Testis (tissue), 3 donors: ENCODE results near the gene RIMKLA. TPM values are rescaled to one million over a fixed set of nuclear protein-coding genes. Genes with fewer than 3 reads are reported as not detected.
A peak's percentile ranks its signal among the peaks of the same experiment; 100 is the strongest.

Experiments used
- DNase-seq: peaks from one replicate; pipeline ENCODE4 v3.0.0-alpha.2; 2019
- H3K27ac ChIP-seq, 2 donors: fragments of 200-600 bp; sonication (generic); one replicate each; pipeline ENCODE4 v1.5.1; 2019
- H3K27me3 ChIP-seq: fragments of 200-600 bp; sonication (generic); one replicate; pipeline ENCODE4 v1.5.1; 2019
- H3K36me3 ChIP-seq: fragments of 200-600 bp; sonication (generic); one replicate; pipeline ENCODE4 v1.5.1; 2017; ENCODE audit warnings: low read depth; ENCODE audit errors: missing control alignments
- H3K4me1 ChIP-seq: fragments of 200-600 bp; sonication (generic); one replicate; pipeline ENCODE4 v1.5.1; 2019
- H3K4me3 ChIP-seq, 2 donors: fragments of 200-600 bp; sonication (generic); one replicate each; pipeline ENCODE4 v1.5.1; 2017 to 2019
- H3K9me3 ChIP-seq: fragments of 200-600 bp; sonication (generic); one replicate; pipeline ENCODE4 v1.5.1; 2017
- POLR2A ChIP-seq: fragments of 450-650 bp; IDR thresholded peaks from one replicate; pipeline ENCODE4 v1.6.1; 2017; ENCODE audit warnings: antibody characterized with exemption, mild to moderate bottlenecking, moderate library complexity
- WGBS, 2 donors: methylation state at CpG; one replicate each; pipeline ENCODE4 v1.1.5; 2018; 5-methylcytosine and 5-hydroxymethylcytosine counted together
- intact Hi-C: fragments of 100-400 bp; cut with DNase I; formaldehyde crosslinking; loops from one replicate; pipeline ENCODE4 v1.15.1; 2023; ENCODE audit warnings: low total_unique reads
- polyA plus RNA-seq: library from polyadenylated mRNA; stranded (reverse); fragments of 350-450 nt; fragmentation: Illumina TruSeq; extraction: RNeasy Lipid Tissue Mini Kit (QIAGEN cat#74804); gene quantifications from one replicate; pipeline ENCODE4 v1.2.3, GENCODE V29; 2014; ENCODE audit warnings: low read depth, low replicate concordance; ENCODE audit not compliant: insufficient read depth
- total RNA-seq, 2 donors: library from RNA; depleted of rRNA; stranded (reverse); fragments of >200 nt; gene quantifications; one replicate each; pipeline ENCODE4 v1.2.3, GENCODE V29; 2016
- TF ChIP-seq, protein P1 (sequence below), 3 experiments: fragments of 450-650 bp in 2 of 3; fragments of 200-600 bp in 1 of 3; sonication (generic) in 1 of 3; IDR thresholded peaks; one replicate each; pipeline ENCODE4 v1.5.1; 2016 to 2019; ENCODE audit warnings: antibody characterized with exemption in 3 of 3, mild to moderate bottlenecking in 2 of 3, moderate library complexity in 1 of 3

RIMKLA gene
- total and polyA plus RNA-seq, 3 donors from 2014 or later = 2.2 to 2.6 (median 2.4) TPM

DNA sequence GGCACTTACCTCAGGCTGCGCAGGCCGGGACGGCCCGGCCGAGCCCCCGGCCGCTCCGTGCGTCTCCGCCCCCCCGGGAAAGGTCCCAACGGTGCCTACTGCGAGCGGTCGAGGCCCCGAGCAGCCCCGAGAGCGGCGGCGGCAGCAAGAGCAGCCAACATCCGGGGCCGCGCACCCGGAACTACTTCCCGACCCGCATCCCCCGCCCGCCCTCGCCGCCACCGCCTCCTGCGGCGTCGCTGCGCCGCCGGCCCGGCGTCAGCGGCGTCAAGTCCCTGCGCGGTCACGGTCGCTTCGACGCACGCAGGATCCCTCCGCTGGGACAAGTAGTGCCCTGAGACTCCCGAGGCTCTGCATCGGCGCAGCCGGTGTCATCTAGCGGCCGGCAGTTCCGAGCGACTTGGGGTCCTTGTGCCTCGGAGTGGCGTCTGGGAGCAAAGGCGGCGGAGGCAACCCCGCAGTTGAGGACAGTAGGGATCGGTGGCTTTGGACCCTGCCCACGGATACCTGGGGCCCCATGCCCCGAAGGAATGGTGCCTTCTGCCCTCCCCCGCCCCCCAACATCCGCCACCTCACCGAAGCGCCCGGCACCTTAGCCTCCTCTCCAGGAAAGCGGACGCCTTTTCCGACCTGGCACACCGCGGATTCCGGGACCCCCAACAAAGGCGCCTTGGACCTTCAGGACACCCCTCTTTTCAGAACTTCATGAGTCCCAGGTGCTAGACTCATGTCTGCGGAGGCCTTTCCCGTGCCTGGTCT is 45.4 kb upstream of the RIMKLA start, which contains the start of gene FOXJ3:
FOXJ3 (minus strand) TSS at position 186 of the 759 bp plus-strand sequence. CDS start 24,142 bp downstream, outside the sequence.
- Histone ChIP-seq H3K4me3 (peak within 1 kb of the TSS; percentile 90 to 100), H3K9me3 (no peaks in the 10 kb centered on the region), H3K36me3 (no peaks in the 10 kb centered on the region), H3K27ac (peak within 1 kb of the TSS; percentile 95 to 96), H3K27me3 (no peaks in the 10 kb centered on the region), H3K4me1 (peaks cover 27% of the 10 kb centered on the region)
- intact Hi-C loops = no loop called here
- TF ChIP-seq, protein P1, sequence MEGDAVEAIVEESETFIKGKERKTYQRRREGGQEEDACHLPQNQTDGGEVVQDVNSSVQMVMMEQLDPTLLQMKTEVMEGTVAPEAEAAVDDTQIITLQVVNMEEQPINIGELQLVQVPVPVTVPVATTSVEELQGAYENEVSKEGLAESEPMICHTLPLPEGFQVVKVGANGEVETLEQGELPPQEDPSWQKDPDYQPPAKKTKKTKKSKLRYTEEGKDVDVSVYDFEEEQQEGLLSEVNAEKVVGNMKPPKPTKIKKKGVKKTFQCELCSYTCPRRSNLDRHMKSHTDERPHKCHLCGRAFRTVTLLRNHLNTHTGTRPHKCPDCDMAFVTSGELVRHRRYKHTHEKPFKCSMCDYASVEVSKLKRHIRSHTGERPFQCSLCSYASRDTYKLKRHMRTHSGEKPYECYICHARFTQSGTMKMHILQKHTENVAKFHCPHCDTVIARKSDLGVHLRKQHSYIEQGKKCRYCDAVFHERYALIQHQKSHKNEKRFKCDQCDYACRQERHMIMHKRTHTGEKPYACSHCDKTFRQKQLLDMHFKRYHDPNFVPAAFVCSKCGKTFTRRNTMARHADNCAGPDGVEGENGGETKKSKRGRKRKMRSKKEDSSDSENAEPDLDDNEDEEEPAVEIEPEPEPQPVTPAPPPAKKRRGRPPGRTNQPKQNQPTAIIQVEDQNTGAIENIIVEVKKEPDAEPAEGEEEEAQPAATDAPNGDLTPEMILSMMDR (IDR thresholded peaks at IDR 0.05) = no peak
- TF ChIP-seq POLR2A = no peak
- DNase-seq = peak; percentile 95
- 0% methylated on average over 2 to 44 of the region's 79 CpGs for WGBS, 2 donors

DNA sequence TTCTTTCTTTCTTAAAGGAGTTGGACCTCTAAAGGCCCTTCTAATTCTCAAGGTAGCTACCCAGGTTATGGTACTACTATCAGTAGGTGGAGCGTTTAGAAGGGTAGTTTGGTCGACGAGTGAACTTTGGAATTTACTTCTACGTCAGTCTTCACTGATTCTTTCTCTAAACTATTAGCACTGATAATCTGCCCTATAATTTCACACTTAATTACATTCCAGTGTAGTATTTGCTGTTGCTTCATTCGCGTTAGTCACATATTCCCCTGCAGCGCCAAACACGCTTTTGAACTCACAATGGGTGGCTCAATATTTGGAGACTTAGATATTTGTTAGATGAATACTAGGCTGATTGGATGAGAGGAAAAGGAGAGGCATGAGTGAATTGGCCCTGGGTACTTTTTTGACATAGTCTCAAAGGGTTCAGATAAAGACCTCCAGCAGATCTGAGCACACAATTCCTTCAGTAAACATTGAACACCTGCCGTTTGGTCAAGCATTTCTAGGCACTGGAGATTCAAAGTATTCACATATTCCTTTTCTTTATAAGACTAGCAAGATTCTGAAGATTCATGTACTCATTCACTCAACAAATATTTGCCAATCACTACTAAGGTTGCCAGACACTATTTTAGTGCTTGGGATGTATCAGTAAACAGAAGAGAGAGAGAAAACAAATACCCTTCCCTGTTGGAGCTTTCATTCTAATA is 44.6 kb upstream of the RIMKLA start:
- H3K4me1 ChIP-seq = peaks cover 27% of the 10 kb centered on the region
- WGBS, 2 donors = 9 to 14% methylated on average over 9 of the region's 9 CpGs
- DNase-seq = no peak
- H3K27me3 ChIP-seq = no peaks in the 10 kb centered on the region
- no peaks in the 10 kb centered on the region for H3K9me3 ChIP-seq
- H3K36me3 ChIP-seq = no peaks in the 10 kb centered on the region
- TF ChIP-seq POLR2A = no peak
- TF ChIP-seq, protein P1 (IDR thresholded peaks at IDR 0.05) = no peak
- intact Hi-C loops = no loop called here
- peak overlapping the region; percentile 90 to 100 for H3K4me3 ChIP-seq
- peak overlapping the region; percentile 95 to 96 for H3K27ac ChIP-seq

DNA sequence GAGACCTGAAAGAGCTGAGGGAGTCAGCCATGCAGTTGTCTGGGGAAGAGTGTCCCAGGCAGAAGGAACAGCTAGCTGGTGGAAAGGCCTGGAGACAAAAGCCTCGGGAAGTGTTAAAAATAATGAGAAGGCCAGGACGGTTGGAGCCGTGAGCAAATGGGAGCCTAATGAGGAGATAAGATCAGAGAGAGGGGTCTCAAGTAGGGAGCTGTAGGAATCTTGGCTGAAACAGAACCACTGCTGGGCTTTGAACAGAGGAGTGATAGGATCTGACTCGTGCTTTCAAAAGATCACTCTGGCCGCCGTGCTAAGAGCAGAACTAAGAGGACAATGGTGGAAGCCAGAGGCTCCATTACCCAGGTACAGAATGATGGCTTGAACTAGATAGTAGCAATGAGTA is 43.6 kb upstream of the RIMKLA start:
- intact Hi-C loops = no loop called here
- Histone ChIP-seq H3K4me1 (peaks cover 27% of the 10 kb centered on the region), H3K36me3 (no peaks in the 10 kb centered on the region), H3K9me3 (no peaks in the 10 kb centered on the region), H3K27me3 (no peaks in the 10 kb centered on the region), H3K27ac (peak overlapping the region in 1 of 2 donors; percentile 13), H3K4me3 (no peak overlapping the region)
- no peak for DNase-seq
- TF ChIP-seq, protein P1 (IDR thresholded peaks at IDR 0.05) = no peak
- TF ChIP-seq POLR2A = no peak
- WGBS, 2 donors = 45 to 52% methylated on average over 6 of the region's 6 CpGs

DNA sequence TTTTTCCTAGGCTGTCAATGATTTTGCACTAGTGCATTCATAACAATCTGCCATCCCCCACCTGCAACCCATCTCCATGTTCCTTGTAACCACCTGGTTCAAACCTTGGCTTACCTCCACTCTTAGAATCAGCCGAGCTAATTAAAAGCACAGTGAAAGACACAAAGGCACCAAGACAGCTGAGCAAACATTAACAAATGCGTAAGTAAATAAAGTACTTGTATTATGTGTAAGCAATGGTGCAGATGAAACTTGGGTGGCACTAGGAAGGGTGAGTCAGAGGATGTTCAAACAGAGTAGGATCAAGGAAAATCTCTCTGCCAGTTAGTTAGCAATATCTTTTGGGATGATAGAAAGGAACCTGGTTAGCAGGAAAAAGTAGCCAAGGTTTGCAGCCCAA is 40.5 kb upstream of the RIMKLA start:
- Histone ChIP-seq H3K9me3 (no peaks in the 10 kb centered on the region), H3K4me1 (peaks cover 8% of the 10 kb centered on the region), H3K4me3 (no peak overlapping the region), H3K27ac (no peak overlapping the region), H3K36me3 (no peaks in the 10 kb centered on the region), H3K27me3 (no peaks in the 10 kb centered on the region)
- 75 to 83% methylated on average over 2 of the region's 2 CpGs for WGBS, 2 donors
- intact Hi-C loops = no loop called here
- TF ChIP-seq, protein P1 (IDR thresholded peaks at IDR 0.05) = no peak
- TF ChIP-seq POLR2A = no peak
- no peak for DNase-seq
